Bronchial epithelial cell (primary cell): ENCODE results near the gene POSTN. TPM values are rescaled to one million over a fixed set of nuclear protein-coding genes. Genes with fewer than 3 reads are reported as not detected.
A peak's percentile ranks its signal among the peaks of the same experiment; 100 is the strongest.

Experiments used
- DNase-seq: peaks from one replicate; pipeline ENCODE4 v3.0.0-alpha.2; 2010; ENCODE audit warnings: low read depth
- FAIRE-seq: peaks from 2 replicates; lab custom pipeline; 2011; peaks lifted over from hg19 to GRCh38; lab: Jason Lieb, UNC
- H3K27me3 ChIP-seq: 2 replicates; pipeline ENCODE4 v1.5.1; 2011; ENCODE audit warnings: low read length; ENCODE audit not compliant: control insufficient read depth, insufficient read depth
- H3K36me3 ChIP-seq: 2 replicates; pipeline ENCODE4 v1.5.1; 2011; ENCODE audit warnings: low read length; ENCODE audit not compliant: control insufficient read depth, insufficient read depth
- H3K4me3 ChIP-seq: 2 replicates; pipeline ENCODE4 v1.5.1; 2011; ENCODE audit warnings: mild to moderate bottlenecking, low read depth, low read length, control low read depth
- CTCF ChIP-seq: IDR thresholded peaks from 2 replicates; pipeline ENCODE4 v1.5.1; 2011; ENCODE audit warnings: mild to moderate bottlenecking, moderate library complexity, low read length, control low read depth, inconsistent platforms; ENCODE audit not compliant: insufficient read depth, severe bottlenecking
- total RNA-seq: library from RNA; depleted of rRNA; stranded (reverse); fragments of >200 nt; gene quantifications from 2 replicates; pipeline ENCODE4 v1.2.1, GENCODE V29; 2014

The POSTN gene
- total RNA-seq, 1 donor from 2014 or later = 2.1 TPM

GRCh38 chr13:37617173-37617572 is 18.6 kb upstream of the POSTN start:
- Histone ChIP-seq H3K27me3 (no peaks in the 10 kb centered on the region), H3K36me3 (no peaks in the 10 kb centered on the region), H3K4me3 (no peak overlapping the region)
- FAIRE-seq (no peak), DNase-seq (peak; percentile 30)
- TF ChIP-seq CTCF = no peak

- H3K4me3 ChIP-seq = no peak overlapping the region
- FAIRE-seq = no peak
- TF ChIP-seq CTCF = no peak
- H3K36me3 ChIP-seq = no peaks in the 10 kb centered on the region
- no peaks in the 10 kb centered on the region for H3K27me3 ChIP-seq
- no peak for DNase-seq
Measured at GRCh38 chr13:37616131-37616530, 17.6 kb upstream of the POSTN start.

GRCh38 chr13:37615276-37615675 is 16.7 kb upstream of the POSTN start:
- DNase-seq (peak; percentile 18), FAIRE-seq (no peak)
- TF ChIP-seq CTCF = no peak
- Histone ChIP-seq H3K4me3 (no peak overlapping the region), H3K36me3 (no peaks in the 10 kb centered on the region), H3K27me3 (no peaks in the 10 kb centered on the region)

- no peak for DNase-seq
- no peak overlapping the region for H3K4me3 ChIP-seq
- no peaks in the 10 kb centered on the region for H3K27me3 ChIP-seq
- no peak for FAIRE-seq
- no peaks in the 10 kb centered on the region for H3K36me3 ChIP-seq
- no peak for TF ChIP-seq CTCF
Measured at GRCh38 chr13:37613638-37614037, 15.1 kb upstream of the POSTN start.

GRCh38 chr13:37613236-37613635 is 14.7 kb upstream of the POSTN start:
- no peak for TF ChIP-seq CTCF
- H3K27me3 ChIP-seq = no peaks in the 10 kb centered on the region
- DNase-seq (no peak), FAIRE-seq (no peak)
- H3K36me3 ChIP-seq = no peaks in the 10 kb centered on the region
- H3K4me3 ChIP-seq = no peak overlapping the region

GRCh38 chr13:37608750-37609339 is 10.3 kb upstream of the POSTN start:
- H3K36me3 ChIP-seq = no peaks in the 10 kb centered on the region
- H3K4me3 ChIP-seq = no peak overlapping the region
- DNase-seq (peak; percentile 22), FAIRE-seq (no peak)
- no peaks in the 10 kb centered on the region for H3K27me3 ChIP-seq
- TF ChIP-seq CTCF = peak; percentile 11
